GM21447 (cell line): ENCODE measurements around the gene KLHDC3.
A peak's percentile ranks its signal among the peaks of the same experiment; 100 is the strongest.

Experiments
- ATAC-seq: cut with Tn5 transposase; IDR thresholded peaks from one replicate; pipeline ENCODE4 v1.9.1; 2021; ENCODE audit not compliant: unreplicated experiment

KLHDC3 gene

DNA sequence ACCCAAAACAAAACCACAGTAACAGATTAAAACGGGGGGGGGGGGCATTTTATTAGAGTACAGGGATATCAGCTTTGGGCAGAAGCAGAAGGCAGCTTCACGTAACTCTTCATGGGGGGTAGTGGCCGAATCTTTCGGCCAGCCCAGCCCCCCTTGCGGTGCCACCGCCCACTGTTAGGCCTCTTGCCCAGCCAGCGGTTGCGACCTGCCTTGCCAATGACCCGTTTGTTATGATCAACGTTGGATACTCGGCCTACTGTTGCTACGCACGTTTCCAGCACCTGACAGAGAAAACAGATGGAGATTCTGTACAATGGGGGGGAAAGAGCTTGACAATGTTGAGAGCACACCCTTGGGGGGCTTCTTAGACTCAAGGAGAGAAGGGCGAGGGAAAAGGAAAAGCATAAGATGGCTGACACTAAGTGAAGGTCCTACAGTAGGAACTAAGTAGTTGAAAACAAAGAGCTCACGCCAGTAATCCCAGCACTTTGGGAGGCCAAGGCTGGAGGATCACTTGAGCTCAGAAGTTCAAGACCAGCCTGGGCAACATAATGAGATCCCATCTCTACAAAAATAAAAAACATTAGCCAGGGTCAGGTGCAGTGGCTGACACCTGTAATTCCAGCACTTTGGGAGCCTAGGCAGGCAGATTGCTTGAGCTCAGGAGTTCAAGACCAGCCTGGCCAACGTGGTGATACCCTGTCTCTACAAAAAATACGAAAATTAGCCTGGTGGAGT, 40.3 kb downstream of the KLHDC3 start:
- ATAC-seq, result no peak

DNA sequence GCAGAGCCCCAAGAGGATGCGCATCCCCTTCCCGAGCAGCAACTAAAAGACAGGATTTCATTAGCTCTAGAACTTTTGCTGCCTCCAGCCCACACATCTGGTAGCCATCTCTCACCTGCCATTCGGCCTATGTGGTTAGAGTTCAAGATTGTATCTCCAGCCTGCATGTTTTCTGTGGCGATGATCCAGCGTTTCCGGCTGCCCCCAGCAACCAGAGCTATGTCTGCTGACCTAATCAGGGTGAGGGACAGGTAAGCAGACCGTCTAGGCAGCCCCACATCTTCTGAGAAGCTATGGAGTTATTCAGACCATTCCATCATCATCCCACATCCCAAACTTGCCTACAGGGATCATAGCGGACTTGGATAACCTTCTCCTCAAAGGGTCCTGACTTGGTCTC, 41.9 kb downstream of the KLHDC3 start:
- no peak for ATAC-seq

DNA sequence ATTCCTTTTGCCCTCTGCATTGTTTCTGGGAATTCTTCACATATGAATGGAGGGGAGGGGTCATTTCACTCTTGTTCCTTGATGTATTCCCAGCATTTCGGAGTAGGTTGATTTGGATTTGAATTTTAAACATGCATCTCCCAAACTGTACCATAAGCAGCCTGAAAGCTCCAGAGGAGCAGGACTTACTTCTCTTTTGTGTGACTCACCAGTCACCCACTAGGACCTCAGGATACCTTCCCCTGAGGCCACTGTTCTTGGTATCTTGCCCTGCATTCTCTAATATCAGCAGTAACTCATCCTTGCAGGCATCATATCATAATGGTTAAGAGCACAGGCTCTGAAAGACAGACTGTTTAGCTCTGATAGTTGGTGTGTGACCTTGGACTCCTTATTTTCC, 44.5 kb downstream of the KLHDC3 start:
- no peak for ATAC-seq

GRCh38 chr6:43059168-43060033, 45.4 kb downstream of the KLHDC3 start, which contains the start of the genes KLC4 and MRPL2:
Gene KLC4, plus strand, starts transcription at chr6:43059631. Its CDS starts 1,705 bp downstream, at chr6:43061336.
Gene MRPL2, minus strand, starts transcription at chr6:43059434. Its CDS starts 53 bp downstream, at chr6:43059381.
- ATAC-seq, result peak; percentile 91

DNA sequence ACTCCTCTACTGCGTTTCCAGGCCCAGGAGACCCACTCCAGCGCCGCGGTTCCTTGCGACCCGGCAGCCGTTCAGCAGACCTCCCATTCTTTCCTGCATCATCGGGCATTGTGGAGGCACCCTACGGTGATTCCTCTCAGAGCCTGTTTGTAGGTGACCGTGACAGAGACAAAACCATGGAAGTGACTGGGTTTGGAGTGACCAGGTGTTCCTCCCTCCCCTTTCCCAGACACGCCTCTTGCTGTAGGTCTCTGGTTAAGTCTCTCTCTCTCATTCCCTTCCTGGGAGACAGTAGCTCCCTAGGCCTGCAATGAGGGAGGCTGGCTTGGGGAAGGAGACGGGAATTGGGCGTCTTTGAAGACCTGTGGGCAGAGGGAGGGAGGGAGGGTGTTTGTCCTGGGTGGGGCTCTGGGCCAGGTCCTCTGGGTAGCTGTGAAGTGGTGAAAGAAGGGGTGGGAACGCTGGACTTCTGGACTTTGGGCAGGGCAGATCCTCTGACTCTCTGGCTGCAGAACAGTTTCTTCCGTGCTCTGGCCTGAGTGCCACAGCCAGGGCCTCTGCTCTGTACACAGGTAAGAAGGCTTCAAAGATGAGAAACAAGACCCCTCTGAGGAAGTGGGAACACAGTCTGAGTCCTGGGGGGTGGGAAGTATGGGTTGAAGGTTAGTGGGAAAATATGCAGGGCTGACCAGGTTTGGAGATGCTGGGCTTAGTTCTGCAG, 46.1 kb downstream of the KLHDC3 start:
- ATAC-seq, result no peak

DNA sequence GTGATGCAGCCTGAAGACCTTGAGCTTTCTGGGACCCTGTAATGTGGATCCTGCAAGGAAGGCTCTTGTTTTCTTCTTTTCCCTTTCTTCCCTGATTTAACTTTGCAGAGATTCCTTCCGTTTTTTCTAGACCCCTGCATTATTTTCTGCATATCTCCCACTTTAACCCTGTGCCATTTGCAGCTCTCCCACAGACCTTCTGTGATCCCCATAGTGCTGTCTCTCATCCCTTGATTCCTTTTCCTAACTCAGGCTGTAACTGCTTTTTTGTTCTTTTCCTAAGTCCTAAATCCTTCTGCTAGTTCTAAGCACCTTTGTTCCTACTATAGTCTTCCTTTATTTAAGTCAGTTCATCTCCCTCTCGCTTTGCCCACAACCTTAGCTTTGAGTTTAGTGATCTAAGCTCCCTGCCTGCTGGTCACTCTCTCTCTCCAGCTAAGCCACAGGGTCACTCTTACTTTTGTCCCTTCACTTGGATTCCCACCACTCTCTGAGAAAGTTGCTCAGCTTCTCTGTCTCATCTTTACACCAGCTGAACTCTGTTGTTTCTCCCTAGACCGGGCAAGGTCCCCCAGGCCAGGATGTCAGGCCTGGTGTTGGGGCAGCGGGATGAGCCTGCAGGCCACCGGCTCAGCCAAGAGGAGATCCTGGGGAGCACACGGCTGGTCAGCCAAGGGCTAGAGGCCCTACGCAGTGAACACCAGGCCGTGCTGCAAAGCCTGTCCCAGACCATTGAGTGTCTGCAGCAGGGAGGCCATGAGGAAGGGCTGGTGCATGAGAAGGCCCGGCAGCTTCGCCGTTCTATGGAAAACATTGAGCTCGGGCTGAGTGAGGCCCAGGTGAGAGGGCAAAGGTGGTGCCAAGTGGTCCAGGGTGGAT, 46.9 kb downstream of the KLHDC3 start:
- ATAC-seq, result no peak

DNA sequence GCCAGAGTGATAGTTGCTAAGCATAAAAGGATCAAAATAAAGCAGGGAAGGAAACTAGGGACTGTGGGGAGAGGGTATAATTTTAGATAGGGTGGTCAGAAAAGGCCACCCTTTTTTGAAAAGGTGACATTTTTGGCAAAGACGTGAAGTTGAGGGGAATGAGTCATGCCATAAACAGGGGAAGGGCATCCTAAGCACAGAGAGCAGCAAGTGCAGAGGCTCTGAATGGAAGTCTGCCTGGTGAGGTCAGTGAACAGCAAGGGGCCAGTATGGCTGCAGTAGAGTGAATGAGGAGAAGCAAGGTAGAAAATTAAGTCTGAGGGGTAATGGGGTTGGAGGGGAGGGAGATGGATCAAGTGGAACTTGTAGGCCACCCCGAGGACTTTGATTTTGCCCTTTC, 47.8 kb downstream of the KLHDC3 start:
- no peak for ATAC-seq

DNA sequence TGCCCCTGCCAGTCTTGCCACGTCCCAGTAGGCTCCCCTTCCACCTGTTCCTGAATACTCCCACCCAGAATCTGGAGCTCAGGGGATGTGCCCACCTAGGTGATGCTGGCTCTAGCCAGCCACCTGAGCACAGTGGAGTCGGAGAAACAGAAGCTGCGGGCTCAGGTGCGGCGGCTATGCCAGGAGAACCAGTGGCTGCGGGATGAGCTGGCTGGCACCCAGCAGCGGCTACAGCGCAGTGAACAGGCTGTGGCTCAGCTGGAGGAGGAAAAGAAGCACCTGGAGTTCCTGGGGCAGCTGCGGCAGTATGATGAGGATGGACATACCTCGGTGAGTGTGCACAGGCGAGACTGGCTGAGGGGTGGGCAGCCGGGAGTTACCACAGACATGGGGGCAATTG, 48.8 kb downstream of the KLHDC3 start:
- no peak for ATAC-seq

GRCh38 chr6:43070028-43070632, 56.1 kb downstream of the KLHDC3 start:
- ATAC-seq, result no peak
